Panc1 (cell line): Measurements from ENCODE around the gene BICDL2. TPM values are rescaled to one million over a fixed set of nuclear protein-coding genes. Genes with fewer than 3 reads are reported as not detected.

Experiments used
- ATAC-seq: fragments of 200-7000 bp; cut with Tn5 transposase; 2 replicates; pipeline ENCODE4 v1.9.1; 2020; ENCODE audit warnings: mild to moderate bottlenecking, moderate library complexity
- BruUV-seq: library from RNA; stranded (reverse); fragments of 400-500 nt; replicated peaks from 2 replicates; lab custom pipeline; 2021; lab: Mats Ljungman, UMichigan
- CTCF ChIA-PET: fragments of 300-600 bp; sonication (Branson Sonifier 250); formaldehyde crosslinking; loops from one replicate; lab custom pipeline; 2022; ENCODE audit warnings: antibody characterized with exemption; lab: Charles Lee
- POLR2A ChIA-PET: fragments of 300-600 bp; sonication (Branson Sonifier 250); formaldehyde crosslinking; loops from one replicate; lab custom pipeline; 2022; ENCODE audit warnings: antibody characterized with exemption; lab: Charles Lee
- DNase-seq: peaks from one replicate; pipeline ENCODE4 v3.0.0-alpha.2; 2010; ENCODE audit warnings: low read depth, low spot score
- H3K27ac ChIP-seq: 2 replicates; pipeline ENCODE4 v1.5.1; 2011; ENCODE audit warnings: mild to moderate bottlenecking, low read length, inconsistent platforms
- H3K27me3 ChIP-seq: fragments of 200-500 bp; sonication (Bioruptor generic); 2 replicates; pipeline ENCODE4 v1.6.0; 2014; ENCODE audit warnings: low read length, inconsistent platforms; ENCODE audit not compliant: control insufficient read depth, insufficient read depth
- H3K36me3 ChIP-seq: fragments of 200-500 bp; sonication (Bioruptor generic); 2 replicates; pipeline ENCODE4 v1.5.1; 2014; ENCODE audit warnings: inconsistent platforms, mild to moderate bottlenecking, low read length, moderate library complexity; ENCODE audit not compliant: control insufficient read depth, insufficient read depth
- H3K4me1 ChIP-seq: 2 replicates; pipeline ENCODE4 v1.5.1; 2011; ENCODE audit warnings: inconsistent platforms, mild to moderate bottlenecking, low read length, moderate library complexity; ENCODE audit not compliant: control insufficient read depth, insufficient read depth
- H3K4me3 ChIP-seq, 2 experiments: 2 replicates each; pipeline ENCODE4 v1.5.1; 2011 to 2012; ENCODE audit warnings: low read depth in 2 of 2, low read length in 2 of 2, mild to moderate bottlenecking in 2 of 2, inconsistent platforms in 1 of 2, moderate library complexity in 1 of 2
- H3K9me3 ChIP-seq: fragments of 200-500 bp; sonication (Bioruptor generic); 2 replicates; pipeline ENCODE4 v1.5.1; 2014; ENCODE audit warnings: low read depth, mild to moderate bottlenecking, inconsistent platforms, low read length, moderate library complexity; ENCODE audit not compliant: control insufficient read depth, insufficient read depth
- POLR2AphosphoS5 ChIP-seq: IDR thresholded peaks from 2 replicates; pipeline ENCODE4 v1.6.1; 2012; ENCODE audit warnings: mild to moderate bottlenecking, low read depth, low read length, moderate library complexity
- SIN3A ChIP-seq: IDR thresholded peaks from 2 replicates; pipeline ENCODE4 v1.6.1; 2012; ENCODE audit warnings: low read depth, mild to moderate bottlenecking, low read length, moderate library complexity, borderline replicate concordance; ENCODE audit not compliant: insufficient read depth
- TCF7L2 ChIP-seq: IDR thresholded peaks from 2 replicates; pipeline ENCODE4 v1.6.1; 2011; ENCODE audit warnings: mild to moderate bottlenecking, low read depth, low read length, inconsistent platforms
- in situ Hi-C: cut with HindIII; loops from 2 replicates; pipeline ENCODE4 v1.10.0; 2016; ENCODE audit warnings: low sequenced_read_pairs, low pct_unique_long_range_greater_than_20kb
- intact Hi-C: fragments of 100-400 bp; cut with micrococcal nuclease; formaldehyde crosslinking; loops from one replicate; pipeline ENCODE4 v1.10.0; 2022; ENCODE audit not compliant: unreplicated experiment
- total RNA-seq: library from RNA; stranded (reverse); gene quantifications from one replicate; pipeline ENCODE4 v1.2.1, GENCODE V29; 2021; ENCODE audit not compliant: unreplicated experiment
- TF ChIP-seq, protein P1 (sequence below): fragments of 450-650 bp; IDR thresholded peaks from 2 replicates; pipeline ENCODE4 v1.5.1; 2017; ENCODE audit warnings: mild to moderate bottlenecking
- TF ChIP-seq, protein P2 (sequence below), 2 experiments: IDR thresholded peaks; 2 replicates each; pipeline ENCODE4 v1.6.1; 2011 to 2012; ENCODE audit warnings: low read depth in 2 of 2, control low read depth in 1 of 2, low read length in 1 of 2, mild to moderate bottlenecking in 1 of 2, moderate library complexity in 1 of 2; ENCODE audit not compliant: insufficient read depth in 1 of 2

BICDL2 gene
- total RNA-seq, 1 experiment from 2014 or later: 0.21 TPM

DNA sequence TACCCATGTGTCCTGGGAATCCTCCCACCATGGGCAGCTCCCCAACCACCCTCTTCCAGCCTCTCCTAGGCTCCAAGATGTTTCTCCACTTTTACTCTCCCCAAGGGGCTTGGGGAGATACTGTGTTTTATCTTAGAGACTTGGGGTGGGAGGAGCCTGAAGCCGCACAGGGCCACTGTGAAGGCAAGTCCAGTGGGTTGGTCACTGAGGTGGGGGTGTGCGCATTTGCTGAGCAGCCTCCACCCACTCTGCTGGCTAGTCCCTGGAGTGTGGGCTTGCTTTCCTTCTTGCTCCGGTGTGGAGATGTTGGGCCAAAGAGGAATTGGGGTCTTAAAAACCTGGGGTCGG lies 28.1 kb downstream of the BICDL2 start:
- no TSS peak for BruUV-seq
- H3K4me1 ChIP-seq: peaks cover 36% of the 10 kb centered on the region
- no peak for DNase-seq
- ATAC-seq: no peak
- H3K9me3 ChIP-seq: no peaks in the 10 kb centered on the region
- TF ChIP-seq, protein P1, sequence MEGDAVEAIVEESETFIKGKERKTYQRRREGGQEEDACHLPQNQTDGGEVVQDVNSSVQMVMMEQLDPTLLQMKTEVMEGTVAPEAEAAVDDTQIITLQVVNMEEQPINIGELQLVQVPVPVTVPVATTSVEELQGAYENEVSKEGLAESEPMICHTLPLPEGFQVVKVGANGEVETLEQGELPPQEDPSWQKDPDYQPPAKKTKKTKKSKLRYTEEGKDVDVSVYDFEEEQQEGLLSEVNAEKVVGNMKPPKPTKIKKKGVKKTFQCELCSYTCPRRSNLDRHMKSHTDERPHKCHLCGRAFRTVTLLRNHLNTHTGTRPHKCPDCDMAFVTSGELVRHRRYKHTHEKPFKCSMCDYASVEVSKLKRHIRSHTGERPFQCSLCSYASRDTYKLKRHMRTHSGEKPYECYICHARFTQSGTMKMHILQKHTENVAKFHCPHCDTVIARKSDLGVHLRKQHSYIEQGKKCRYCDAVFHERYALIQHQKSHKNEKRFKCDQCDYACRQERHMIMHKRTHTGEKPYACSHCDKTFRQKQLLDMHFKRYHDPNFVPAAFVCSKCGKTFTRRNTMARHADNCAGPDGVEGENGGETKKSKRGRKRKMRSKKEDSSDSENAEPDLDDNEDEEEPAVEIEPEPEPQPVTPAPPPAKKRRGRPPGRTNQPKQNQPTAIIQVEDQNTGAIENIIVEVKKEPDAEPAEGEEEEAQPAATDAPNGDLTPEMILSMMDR: no peak
- TF ChIP-seq, protein P2, sequence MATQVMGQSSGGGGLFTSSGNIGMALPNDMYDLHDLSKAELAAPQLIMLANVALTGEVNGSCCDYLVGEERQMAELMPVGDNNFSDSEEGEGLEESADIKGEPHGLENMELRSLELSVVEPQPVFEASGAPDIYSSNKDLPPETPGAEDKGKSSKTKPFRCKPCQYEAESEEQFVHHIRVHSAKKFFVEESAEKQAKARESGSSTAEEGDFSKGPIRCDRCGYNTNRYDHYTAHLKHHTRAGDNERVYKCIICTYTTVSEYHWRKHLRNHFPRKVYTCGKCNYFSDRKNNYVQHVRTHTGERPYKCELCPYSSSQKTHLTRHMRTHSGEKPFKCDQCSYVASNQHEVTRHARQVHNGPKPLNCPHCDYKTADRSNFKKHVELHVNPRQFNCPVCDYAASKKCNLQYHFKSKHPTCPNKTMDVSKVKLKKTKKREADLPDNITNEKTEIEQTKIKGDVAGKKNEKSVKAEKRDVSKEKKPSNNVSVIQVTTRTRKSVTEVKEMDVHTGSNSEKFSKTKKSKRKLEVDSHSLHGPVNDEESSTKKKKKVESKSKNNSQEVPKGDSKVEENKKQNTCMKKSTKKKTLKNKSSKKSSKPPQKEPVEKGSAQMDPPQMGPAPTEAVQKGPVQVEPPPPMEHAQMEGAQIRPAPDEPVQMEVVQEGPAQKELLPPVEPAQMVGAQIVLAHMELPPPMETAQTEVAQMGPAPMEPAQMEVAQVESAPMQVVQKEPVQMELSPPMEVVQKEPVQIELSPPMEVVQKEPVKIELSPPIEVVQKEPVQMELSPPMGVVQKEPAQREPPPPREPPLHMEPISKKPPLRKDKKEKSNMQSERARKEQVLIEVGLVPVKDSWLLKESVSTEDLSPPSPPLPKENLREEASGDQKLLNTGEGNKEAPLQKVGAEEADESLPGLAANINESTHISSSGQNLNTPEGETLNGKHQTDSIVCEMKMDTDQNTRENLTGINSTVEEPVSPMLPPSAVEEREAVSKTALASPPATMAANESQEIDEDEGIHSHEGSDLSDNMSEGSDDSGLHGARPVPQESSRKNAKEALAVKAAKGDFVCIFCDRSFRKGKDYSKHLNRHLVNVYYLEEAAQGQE (IDR thresholded peaks at IDR 0.05; ENCODE audit: insufficient read depth in 1 of 2, low read depth in 2 of 2, low read length in 1 of 2): no peak
- TF ChIP-seq SIN3A: no peak
- TF ChIP-seq TCF7L2: no peak
- no peak for TF ChIP-seq POLR2AphosphoS5
- intact Hi-C loops: no loop called here
- H3K4me3 ChIP-seq: no peak overlapping the region
- no peaks in the 10 kb centered on the region for H3K27me3 ChIP-seq
- in situ Hi-C loops: no loop called here
- H3K36me3 ChIP-seq: no peaks in the 10 kb centered on the region
- no peak overlapping the region for H3K27ac ChIP-seq
- ChIA-PET POLR2A (no interaction called here), CTCF (interaction anchor here (0.8 kb wide), 1 partner anchor 20 kb away, joined by 3 read pairs; no protein-coding TSS in a partner anchor)

DNA sequence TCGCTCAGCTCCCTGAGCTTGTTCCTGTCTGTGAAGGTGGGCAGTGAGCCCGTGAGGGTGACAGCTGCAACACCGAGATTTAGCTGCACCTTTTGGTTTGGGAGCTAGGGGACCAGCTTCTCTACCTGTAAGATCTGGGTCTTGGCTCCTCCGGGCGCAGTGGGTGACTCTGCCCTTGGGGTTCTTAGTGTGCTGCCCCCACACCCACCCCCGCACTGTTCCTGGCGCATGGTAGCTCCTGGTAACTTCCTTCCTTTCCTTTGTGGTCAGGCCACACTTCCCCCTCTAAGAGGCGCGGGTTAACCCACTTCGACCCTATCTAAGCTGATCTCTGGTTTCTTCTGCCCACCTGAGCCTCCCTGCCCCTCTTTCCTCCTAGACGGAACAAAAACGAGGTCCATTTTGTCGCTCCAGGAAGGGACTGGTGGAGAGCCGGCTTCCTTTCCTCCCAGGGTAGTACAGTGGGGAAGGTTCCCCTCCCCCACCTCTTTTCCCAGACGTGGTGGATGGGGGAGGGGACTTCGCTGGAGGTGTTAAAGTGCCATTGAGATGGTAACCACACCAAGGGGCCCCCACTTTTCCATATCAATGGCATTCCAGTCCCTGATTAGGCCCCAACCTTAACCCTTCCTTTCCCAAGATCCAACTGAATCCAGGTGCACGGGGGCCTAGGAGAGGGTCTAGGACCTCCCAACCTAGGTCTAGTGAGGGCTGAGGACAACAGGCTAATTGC lies 28.6 kb downstream of the BICDL2 start:
- H3K27me3 ChIP-seq: no peaks in the 10 kb centered on the region
- ATAC-seq (no peak), DNase-seq (no peak)
- no peak overlapping the region for H3K27ac ChIP-seq
- no TSS peak for BruUV-seq
- H3K4me1 ChIP-seq: peaks cover 36% of the 10 kb centered on the region
- H3K9me3 ChIP-seq: no peaks in the 10 kb centered on the region
- intact Hi-C loops: no loop called here
- in situ Hi-C loops: no loop called here
- TF ChIP-seq POLR2AphosphoS5 (no peak), SIN3A (no peak), TCF7L2 (no peak)
- TF ChIP-seq, protein P2 (IDR thresholded peaks at IDR 0.05; ENCODE audit: insufficient read depth in 1 of 2, low read depth in 2 of 2, low read length in 1 of 2): no peak
- TF ChIP-seq, protein P1: no peak
- POLR2A ChIA-PET: no interaction called here
- no peaks in the 10 kb centered on the region for H3K36me3 ChIP-seq
- CTCF ChIA-PET: interaction anchor here (0.8 kb wide), 1 partner anchor 20 kb away, joined by 3 read pairs; no protein-coding TSS in a partner anchor
- H3K4me3 ChIP-seq: no peak overlapping the region
